ENCODE data around the gene PTCD2. TPM values are rescaled to one million over a fixed set of nuclear protein-coding genes. Genes with fewer than 3 reads are reported as not detected.

Gene PTCD2
- total RNA-seq, 4 donors from 2014 or later: 3.1 to 8.7 (median 5.7) TPM

- Histone ChIP-seq H3K36me3 (no peaks in the 10 kb centered on the region), H3K4me3 (no peak overlapping the region), H3K4me1 (peaks cover 12 to 56% (median 21%) of the 10 kb centered on the region in 3 donors), H3K9me3 (no peaks in the 10 kb centered on the region), H3K27me3 (no peaks in the 10 kb centered on the region), H3K27ac (no peak overlapping the region)
- intact Hi-C loops (cut with DNase I): no loop called here
- TF ChIP-seq CTCF (IDR thresholded peaks at IDR 0.05) (no peak), POLR2A (IDR thresholded peaks at IDR 0.05) (no peak)
- 51 to 59% methylated on average over 8 of the region's 8 CpGs for WGBS, 2 donors
- no peak for DNase-seq
These were observed 68.5 kb downstream of the PTCD2 start for GRCh38 chr5:72388646-72389045.

- H3K27ac ChIP-seq: peak overlapping the region in 2 of 4 donors; percentile 18 to 33
- DNase-seq: no peak
- no peaks in the 10 kb centered on the region for H3K36me3 ChIP-seq
- H3K9me3 ChIP-seq: no peaks in the 10 kb centered on the region
- no peaks in the 10 kb centered on the region for H3K27me3 ChIP-seq
- H3K4me3 ChIP-seq: no peak overlapping the region
- H3K4me1 ChIP-seq: peaks cover 12 to 53% (median 21%) of the 10 kb centered on the region in 3 donors
- TF ChIP-seq POLR2A (IDR thresholded peaks at IDR 0.05) (no peak), CTCF (IDR thresholded peaks at IDR 0.05) (no peak)
- intact Hi-C loops (cut with DNase I): no loop called here
These were observed 70.7 kb downstream of the PTCD2 start for GRCh38 chr5:72390836-72391235.

GRCh38 chr5:72392326-72392733 lies 72.2 kb downstream of the PTCD2 start:
- no peak for DNase-seq
- H3K27ac ChIP-seq: peak overlapping the region; percentile 22 to 63 (median 36)
- WGBS, 2 donors: 24 to 36% methylated on average over 1 of the region's 1 CpG
- peaks cover 12 to 53% (median 21%) of the 10 kb centered on the region in 3 donors for H3K4me1 ChIP-seq
- no peaks in the 10 kb centered on the region for H3K36me3 ChIP-seq
- intact Hi-C loops (cut with DNase I): no loop called here
- no peaks in the 10 kb centered on the region for H3K9me3 ChIP-seq
- no peak overlapping the region for H3K4me3 ChIP-seq
- H3K27me3 ChIP-seq: no peaks in the 10 kb centered on the region
- TF ChIP-seq CTCF (IDR thresholded peaks at IDR 0.05) (no peak), POLR2A (IDR thresholded peaks at IDR 0.05) (no peak)

- Histone ChIP-seq H3K36me3 (no peaks in the 10 kb centered on the region), H3K27ac (peak overlapping the region in 3 of 4 donors; percentile 22 to 63 (median 33)), H3K9me3 (no peaks in the 10 kb centered on the region), H3K4me1 (peaks cover 12 to 51% (median 21%) of the 10 kb centered on the region in 3 donors), H3K4me3 (no peak overlapping the region), H3K27me3 (no peaks in the 10 kb centered on the region)
- TF ChIP-seq POLR2A (IDR thresholded peaks at IDR 0.05) (no peak), CTCF (IDR thresholded peaks at IDR 0.05) (no peak)
- DNase-seq: no peak
- intact Hi-C loops (cut with DNase I): no loop called here
These were observed 72.9 kb downstream of the PTCD2 start for GRCh38 chr5:72393052-72393451.

- DNase-seq: no peak
These were observed 74.5 kb downstream of the PTCD2 start for GRCh38 chr5:72394688-72395087.

More at GRCh38 chr5:72394688-72395087, 74.5 kb downstream of the PTCD2 start:
- Histone ChIP-seq H3K27me3 (no peaks in the 10 kb centered on the region), H3K4me3 (no peak overlapping the region), H3K36me3 (no peaks in the 10 kb centered on the region), H3K27ac (no peak overlapping the region), H3K9me3 (peaks cover 0 to 1% (median 0%) of the 10 kb centered on the region in 3 donors), H3K4me1 (peaks cover 12 to 34% (median 15%) of the 10 kb centered on the region in 3 donors)
- WGBS, 2 donors: 32 to 46% methylated on average over 2 of the region's 2 CpGs
- intact Hi-C loops (cut with DNase I): no loop called here
- TF ChIP-seq CTCF (IDR thresholded peaks at IDR 0.05) (peak in 2 of 6 experiments; percentile 11 to 20), POLR2A (IDR thresholded peaks at IDR 0.05) (no peak)

All from esophagus squamous epithelium (tissue), 5 donors.